ENCODE measurements around the gene HOATZ.

Gene HOATZ

DNA sequence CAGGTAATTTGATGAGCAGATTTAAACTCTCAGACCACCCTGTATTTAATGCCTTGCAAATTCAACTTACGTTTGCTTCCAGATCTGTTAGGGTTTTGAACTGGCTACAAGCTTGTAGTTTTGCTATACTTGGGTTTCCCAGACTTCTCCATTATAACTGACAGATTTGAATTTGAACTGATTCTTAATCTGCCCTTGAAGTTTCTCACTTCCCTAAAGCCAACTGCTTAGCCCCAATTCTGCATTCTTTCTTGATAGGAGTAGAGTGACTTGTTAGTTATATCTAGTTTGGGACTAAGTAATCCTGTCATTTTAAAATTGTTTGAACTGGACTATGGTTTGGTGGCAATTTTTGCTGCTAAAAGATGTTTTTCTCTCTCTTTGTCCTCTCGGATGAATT lies 35.7 kb downstream of the HOATZ start:
- no peak for DNase-seq

DNA sequence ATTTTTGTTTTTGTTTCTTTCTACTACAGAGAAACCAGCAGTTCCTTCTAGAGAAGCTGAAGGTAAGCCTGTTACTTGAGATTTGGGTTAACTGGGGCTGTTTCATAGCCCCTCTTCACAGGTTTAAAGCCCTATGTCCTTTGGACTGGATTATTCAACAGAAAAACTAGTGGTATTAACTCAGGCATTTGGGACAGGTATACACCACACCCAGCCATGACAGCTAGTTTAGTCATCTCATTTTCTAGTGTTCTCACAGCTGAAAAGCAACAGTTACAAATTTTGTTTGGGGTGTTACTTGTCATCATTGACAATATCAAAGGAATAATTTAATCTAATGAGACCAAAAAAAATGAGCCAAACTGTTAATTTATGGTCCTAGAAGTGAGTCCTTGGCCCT lies 40.0 kb downstream of the HOATZ start:
- DNase-seq: no peak

DNA sequence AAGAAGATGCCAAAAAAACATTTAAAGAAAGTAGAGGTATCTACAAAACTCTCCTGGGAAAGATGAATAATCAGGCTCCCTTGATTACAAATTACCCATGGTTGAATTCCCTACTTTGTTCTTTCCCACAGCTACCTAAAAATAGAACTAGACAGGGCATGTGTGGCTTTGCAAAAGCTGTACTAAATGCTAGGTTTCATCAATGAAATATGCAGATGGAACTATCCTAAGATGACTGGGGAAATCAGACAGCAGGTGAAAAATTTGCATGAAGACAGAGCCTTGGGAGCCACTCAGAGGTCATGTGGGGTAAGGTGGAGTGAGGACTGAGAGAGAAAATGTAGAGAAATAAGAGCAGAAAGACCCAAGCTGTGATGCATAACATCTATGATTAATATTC lies 40.7 kb downstream of the HOATZ start:
- no peak for DNase-seq

DNA sequence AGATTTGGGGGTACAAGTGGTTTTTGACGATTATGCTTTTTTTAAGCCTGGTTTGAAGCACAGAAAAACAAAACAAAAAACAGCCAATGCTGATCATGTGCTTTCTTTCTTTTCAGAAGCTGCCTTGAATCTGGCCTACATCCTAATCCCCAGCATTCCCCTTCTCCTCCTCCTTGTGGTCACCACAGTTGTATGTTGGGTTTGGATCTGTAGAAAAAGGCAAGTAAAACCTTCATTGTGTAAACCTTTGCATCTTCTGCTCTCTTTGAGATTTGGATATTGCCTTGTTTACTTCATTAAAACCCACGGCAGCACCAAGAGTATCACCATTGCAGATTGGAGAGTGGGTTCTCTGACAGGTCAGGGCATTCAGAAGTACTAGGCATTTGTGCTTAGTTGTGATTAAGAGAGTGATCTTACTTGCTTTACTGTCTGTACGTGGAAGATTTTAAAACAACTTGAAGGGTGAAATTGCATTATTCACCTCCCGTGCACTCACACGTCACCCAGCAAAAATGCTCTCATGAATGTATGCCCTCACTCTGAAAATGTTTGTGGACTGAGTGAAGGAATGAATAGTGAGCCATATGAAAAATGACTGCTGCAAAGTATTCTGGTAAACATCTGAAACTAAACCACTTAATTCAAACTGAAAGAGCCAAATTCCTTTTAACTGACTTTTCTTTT lies 43.0 kb downstream of the HOATZ start:
- no peak for DNase-seq

DNA sequence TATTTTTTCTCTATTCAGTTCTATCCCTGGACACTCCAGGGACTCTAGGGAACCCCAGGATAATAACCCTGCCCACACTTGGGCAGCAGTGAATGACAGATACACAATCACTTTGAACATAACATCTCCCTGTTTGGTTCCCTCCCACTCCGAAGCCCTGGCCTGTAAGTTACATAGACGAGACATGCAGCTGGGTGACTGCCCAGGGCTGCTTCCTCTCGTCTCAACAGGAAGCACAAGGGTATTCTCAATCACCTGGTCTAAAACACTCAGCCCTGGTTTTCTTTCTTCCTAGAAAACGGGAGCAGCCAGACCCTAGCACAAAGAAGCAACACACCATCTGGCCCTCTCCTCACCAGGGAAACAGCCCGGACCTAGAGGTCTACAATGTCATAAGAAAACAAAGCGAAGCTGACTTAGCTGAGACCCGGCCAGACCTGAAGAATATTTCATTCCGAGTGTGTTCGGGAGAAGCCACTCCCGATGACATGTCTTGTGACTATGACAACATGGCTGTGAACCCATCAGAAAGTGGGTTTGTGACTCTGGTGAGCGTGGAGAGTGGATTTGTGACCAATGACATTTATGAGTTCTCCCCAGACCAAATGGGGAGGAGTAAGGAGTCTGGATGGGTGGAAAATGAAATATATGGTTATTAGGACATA lies 45.4 kb downstream of the HOATZ start:
- no peak for DNase-seq

DNA sequence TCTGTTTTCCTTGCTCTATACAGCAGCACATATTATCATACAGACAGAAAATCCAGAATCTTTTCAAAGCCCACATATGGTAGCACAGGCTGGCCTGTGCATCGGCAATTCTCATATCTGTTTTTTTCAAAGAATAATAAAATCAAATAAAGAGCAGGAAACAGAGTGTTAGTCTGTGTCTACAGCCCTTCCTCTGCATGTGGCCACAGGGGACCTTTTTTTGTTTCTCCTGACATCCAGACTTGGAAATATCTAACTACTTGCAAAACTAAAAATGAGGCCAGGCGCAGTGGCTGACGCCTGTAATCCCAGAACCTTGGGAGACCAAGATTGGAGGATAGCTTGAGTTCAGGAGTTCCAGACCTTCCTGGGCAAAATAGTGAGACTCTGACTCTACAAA lies 46.2 kb downstream of the HOATZ start:
- DNase-seq: no peak

DNA sequence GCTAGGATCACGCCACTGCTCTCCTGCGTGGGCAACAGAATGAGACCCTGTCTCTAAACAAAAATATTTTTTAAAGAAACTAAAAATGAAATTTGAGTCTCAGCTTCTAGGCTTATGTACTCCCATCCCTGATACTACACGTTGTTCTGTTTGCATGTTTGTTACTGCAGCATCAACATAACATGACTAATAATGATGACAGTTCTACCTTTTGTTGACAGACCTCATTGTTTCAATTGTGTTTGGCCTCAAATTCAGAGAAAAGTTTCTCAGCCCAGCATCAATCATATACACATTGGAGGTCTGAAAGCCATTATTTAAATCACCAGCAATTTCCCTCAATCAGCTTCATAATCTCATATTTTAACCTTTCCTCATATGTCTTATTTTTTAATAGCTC lies 46.7 kb downstream of the HOATZ start:
- DNase-seq: no peak

DNA sequence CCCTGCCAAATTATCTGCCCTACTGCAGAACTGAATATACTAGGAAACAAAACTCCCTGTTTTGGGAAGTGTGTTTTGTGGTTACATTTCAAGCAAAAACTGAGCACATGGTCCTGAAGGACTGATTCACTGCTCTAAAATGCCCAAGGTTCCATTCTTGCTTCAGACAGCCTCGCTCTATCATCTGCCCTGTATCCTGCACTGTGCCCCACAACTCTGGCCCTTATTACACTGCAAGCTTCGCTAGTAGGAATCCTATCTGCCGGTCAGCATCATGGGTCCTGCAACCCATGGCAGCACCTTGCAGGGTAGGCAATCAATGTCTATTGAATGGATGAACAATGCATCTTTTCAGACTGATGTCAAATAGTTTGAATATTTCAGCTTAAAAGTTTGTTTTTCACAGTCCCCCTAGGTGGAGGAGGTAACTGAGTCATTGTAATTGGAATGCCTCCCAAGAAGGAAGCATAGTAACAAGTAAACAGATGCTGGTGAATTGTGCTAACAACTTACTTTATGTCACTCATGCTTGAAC lies 47.3 kb downstream of the HOATZ start:
- DNase-seq: no peak

DNA sequence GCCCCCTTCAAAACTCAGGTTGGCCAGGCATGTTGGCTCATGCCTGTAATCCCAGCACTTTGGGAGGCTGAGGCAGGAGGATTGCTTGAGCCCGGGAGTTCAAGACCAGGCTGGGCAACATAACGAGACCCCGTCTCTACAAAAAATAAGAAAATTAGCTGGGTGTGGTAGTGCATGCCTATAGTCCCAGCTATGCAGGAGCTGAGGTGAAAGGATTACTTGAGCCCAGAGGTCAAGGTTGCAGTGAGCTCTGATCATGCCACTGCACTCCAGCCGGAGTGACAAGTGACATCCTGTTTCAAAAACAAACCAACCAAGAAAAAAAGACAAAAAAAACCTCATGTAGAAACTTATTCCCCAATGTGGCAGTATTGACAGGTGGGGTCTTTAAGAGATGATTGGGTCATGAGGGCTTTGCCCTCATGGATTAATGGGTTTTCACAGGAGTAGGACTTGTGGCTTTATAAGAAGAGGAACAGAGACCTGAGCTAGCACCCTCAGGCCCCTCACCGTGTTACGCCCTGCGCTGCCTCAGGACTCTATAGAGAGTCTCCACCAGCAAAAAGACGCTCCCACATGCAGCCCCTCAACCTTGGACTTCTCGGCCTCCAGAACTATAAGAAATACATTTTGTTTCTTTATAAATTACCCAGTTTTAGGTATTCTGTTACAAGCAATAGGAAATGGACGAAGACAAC lies 48.3 kb downstream of the HOATZ start:
- DNase-seq: no peak

DNA sequence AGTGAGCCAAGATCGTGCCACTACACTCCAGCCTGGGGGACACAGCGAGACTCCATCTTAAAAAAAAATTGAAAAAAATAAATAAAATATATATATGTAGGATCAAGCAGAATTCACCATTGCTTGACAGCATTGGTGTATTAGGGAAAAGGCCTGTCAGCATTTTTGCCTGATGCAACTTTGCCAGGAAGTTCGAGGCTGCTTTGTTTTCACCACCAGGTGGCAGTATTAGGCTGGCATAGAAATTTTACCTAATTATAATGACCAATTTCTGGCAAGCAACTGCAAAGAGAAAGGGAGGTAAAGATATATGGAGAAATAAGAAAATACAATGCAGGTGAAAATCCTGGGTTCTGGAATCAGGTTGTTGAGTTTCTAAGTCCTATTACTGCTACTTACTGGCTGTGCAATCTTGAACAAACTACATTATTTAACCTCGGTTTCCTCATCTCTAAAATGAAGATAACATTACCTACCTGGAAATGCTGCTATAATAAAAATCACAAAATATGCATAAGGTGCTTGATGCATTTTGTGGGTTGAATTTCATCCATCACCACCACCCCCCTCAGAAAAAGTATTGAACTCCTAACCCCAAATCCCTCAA lies 50.6 kb downstream of the HOATZ start:
- DNase-seq: peak; percentile 61 to 73

DNA sequence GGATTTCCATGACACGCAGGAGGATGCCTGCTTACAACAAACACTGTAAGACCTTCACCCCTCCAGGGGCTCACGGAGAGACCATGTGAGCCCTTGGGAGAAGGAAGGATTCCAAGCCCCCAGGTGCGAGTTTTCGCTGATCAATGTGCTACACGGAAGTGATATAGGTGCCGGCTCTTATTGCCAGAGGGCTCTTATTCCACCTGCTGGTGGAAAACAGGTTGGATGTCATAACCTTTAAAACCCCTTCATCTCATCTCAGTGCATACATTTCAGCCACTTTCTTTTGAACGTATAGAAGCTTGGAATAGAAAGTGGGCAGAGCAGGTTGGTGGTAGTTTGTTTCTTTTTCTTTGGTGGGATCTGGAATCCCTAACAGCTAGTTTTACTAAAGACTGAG lies 51.7 kb downstream of the HOATZ start:
- DNase-seq: no peak

DNA sequence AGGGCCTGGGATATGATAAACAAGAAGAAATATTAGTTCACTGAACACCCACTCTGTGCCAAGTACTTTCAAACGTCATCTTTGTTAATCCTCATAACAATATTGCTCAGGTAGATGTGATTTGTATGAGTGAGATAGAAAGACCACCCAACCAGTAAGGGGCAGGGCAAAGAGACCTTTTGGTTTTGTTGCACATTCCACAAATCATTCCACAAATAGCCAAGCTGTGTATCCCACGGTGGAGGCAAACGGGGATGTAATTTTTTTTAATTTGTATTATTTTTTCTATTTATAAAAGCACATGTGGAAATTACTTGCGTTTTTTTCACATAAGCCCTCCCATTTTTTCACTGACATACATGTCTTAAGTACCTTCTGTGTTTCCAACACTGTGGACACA lies 54.9 kb downstream of the HOATZ start:
- DNase-seq: no peak

DNA sequence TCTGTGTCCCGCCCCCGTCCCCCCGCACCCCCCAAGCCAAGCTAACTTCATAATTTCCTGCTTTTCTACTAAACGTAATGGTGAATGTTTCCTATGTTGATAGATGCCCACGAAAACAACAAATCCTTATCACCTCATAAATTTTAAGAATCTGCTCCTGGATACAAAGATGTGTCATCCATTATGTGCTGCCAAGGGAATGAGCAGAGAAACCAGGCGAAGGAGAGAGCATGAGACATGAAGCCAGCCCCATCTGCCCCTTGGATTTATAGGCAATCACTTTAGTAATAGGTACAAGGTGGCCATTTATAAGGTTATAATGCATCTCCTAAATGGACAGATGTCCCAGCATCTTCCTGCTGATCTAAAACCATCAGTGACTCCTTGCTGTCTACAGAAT lies 56.2 kb downstream of the HOATZ start:
- no peak for DNase-seq

DNA sequence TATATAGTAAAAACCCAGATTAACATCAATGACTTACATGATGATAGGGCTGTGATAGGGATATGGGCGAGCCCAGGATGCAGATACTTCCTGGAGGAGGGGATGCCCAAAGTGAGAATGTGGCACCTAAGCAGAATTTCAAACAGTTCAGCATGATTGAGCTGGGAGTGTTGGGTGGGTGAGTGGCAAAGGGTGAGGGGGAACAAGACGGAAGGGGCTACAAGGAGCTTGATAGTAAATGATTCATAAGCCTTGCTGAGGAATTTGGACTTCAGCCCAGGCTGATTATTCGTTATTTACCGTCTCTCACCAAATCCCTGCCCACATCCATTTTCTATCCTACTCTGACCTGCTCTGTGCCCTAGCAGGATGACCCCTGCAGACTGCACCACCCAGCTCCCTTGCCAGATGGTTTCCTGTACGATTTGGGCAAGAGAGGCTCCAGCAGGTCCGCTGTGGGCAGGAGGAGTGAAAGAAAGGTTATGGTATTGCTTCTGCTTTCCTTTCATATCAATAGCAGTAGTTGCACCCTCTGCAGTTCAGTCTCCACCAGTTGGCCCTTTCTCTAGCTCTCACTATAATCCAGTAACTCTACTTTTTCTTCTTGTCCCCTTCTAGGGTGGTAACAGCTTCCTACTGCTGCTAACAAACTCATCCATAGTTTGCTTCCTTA lies 57.4 kb downstream of the HOATZ start:
- no peak for DNase-seq

DNA sequence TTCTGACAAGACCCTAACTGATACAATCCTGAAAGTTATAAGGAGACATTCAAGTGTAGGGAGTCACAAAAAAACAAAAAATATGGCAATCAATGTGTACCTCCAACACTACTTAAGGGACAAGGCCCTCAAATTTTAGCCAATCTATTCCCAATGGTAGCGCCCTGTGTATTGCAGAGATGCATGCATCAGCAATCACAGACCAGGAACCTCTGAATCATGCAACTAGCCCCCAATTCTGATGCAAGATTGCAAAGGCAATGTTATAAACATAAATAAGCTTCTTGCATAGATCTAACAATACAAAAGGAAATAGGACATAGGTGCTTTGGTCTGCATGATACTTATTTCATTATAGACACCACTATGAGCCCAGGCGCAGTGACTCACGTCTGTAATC lies 58.0 kb downstream of the HOATZ start:
- DNase-seq: no peak

DNA sequence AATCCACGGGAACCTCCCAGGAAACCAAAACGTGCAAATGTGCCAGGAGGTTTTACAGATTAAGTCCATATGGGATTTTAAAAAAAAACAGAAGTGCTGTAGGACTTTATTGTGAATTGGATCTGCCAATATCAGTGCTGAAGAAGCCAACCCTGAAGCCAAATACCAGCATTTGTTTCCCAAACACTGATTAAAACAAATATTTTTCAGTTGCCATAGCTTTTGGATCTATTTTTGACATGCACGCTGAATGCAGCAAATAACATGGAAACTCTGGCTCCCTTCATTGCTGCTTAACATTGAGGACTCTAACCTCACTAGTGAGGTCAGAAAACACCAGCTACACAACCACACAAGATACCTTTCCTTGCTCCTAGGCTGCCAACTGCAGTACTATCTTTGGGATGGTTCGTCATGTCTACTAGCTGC lies 59.3 kb downstream of the HOATZ start:
- no peak for DNase-seq

DNA sequence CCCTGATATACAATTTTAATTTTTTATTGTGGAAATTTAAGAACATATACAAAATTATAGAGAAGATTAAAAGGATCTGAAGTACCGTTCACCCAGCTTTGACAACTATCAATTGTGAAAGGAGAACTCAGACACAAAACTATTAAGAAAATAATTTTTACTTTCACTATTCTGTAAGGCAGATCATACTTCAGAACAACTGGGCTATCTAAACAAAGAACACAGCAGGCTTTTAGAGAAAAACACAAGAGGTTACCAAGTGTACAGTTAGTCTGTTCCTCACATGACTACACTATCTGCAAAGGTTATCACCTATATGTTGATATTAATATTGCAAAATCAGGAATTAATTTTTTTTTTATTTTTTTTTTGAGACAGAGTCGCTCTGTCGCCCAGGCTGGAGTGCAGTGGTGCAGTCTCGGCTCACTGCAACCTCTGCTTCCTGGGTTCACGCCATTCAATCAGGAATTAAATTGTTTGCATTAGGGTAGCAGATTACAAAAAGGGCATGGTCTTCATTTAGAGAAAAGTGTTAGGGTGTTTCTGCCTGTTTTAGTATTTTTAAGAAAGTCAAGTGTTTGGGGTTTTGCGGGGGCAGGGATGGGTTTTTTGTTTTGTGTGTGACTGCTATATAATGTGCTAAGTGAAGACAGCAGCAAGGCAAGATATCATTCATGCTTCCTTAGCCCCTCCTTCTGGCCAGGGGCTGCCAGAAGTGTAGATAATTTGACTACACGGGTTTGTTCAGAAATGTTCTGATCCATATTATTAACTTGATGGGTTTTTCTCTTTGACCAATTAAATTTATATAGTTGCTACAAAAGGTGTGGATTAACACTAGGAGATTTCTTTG lies 60.0 kb downstream of the HOATZ start:
- no peak for DNase-seq

DNA sequence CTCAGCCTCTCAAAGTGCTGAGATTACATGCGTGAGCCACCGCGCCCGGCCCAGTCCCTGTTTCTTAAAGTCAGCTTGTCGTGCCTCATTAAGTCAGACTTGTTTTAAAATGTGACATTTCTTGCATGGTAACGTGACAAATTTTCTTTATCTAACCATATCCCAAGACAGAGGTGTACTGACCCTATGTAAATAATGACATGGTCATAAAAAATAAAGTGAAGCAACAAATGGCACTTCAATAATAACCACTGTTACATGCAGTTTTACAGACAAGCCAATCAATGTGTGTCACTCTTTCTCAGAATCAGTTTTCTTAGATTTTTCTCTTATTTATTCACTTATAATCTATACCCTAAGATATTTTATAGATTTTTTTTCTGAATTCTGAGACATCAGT lies 61.2 kb downstream of the HOATZ start:
- no peak for DNase-seq

DNA sequence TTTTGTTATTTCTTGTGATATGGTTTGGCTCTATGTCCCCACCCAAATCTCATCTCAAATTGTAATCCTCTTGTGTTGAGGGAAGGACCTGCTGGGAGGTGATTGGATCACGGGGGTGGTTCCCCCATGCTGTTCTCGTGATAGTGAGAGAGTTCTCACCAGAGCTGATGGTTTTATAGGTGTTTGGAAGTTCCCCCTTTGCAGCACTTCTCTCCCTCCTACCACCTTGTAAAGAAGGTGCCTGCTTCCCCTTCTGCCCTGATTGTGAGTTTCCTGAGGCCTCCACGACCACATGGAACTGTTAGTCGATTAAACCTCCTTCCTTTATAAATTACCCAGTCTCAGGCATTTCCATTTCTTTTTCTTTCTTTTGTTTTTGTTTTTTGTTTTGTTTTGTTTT lies 63.2 kb downstream of the HOATZ start:
- DNase-seq: no peak

DNA sequence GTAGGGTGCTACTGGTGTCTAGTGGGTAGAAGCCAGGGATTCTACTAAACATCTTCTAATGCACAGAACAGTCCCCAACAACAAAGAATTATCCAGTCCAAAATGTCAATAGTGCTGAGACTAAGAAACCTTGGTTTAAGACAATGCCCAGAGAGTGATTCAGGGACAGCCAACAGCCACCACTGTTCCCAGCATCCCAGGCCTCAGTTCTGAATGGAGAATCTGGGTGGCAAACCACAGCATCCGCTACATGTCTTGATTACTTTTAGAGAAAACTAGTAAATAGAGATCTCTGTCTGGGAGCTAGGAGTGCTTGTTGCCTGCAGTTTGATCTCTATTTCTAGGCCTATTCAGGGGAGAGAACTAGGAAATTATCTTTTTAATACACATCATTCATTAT lies 66.8 kb downstream of the HOATZ start:
- no peak for DNase-seq

DNA sequence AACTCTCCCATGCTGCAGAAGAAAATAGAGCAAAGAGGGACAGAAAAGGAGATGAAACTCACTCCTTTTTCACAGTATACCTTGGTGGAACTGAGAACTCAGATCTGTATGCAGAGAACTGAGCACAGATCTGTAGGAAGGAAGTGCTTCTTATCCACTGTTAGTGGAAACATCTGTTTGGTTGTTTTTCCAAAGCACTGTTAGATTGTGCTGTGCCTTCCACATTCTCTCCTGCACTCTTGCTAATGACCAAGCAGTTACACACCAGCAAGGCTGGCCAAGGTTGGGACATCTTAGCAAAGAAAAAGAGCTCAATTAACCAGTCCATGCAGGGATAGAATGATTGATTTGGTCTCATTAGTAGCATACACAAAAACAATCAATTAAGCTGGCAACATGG lies 67.6 kb downstream of the HOATZ start:
- DNase-seq: no peak

DNA sequence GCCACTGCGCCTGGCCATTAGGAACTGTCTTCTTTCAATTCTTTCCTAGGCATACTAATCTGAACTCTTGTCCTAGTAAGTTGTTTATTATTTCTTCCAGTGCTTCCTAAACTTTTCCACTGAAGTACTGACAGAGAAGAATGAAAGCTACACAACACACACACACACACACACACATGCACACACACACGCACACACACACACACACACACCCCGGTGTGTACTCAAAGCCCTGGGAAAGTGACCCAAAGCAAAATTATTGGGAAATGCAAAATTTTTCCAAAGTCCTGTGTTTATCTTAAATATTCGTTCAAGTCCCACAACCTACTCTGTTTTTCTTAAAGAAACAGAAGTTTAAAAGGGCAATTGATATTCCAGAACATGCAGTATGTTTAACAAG lies 68.3 kb downstream of the HOATZ start:
- no peak for DNase-seq
